Left renal cortex interstitium (tissue), 4 donors: ENCODE measurements around the gene TM9SF1. TPM values are rescaled to one million over a fixed set of nuclear protein-coding genes. Genes with fewer than 3 reads are reported as not detected.
"Not testable (repeated sequence)": the region's sequence is repeated elsewhere in the genome, so short reads cannot be mapped to it uniquely, and the experiment has no call there.

Source experiments
- DNase-seq, 4 donors: peaks; one replicate each; pipeline ENCODE4 v3.0.0-alpha.2; 2013; ENCODE audit warnings: low read depth in 4 of 4, low spot score in 2 of 4, missing footprints in 1 of 4
- polyA plus RNA-seq, 4 donors: library from polyadenylated mRNA; unstranded; fragments of 120-200 nt; gene quantifications; one replicate each; pipeline ENCODE4 v1.2.1, GENCODE V29; 2013; ENCODE audit not compliant: insufficient read length in 4 of 4

The TM9SF1 gene
- polyA plus RNA-seq, 4 donors, result 31.9 to 52.0 (median 43.9) TPM

DNA sequence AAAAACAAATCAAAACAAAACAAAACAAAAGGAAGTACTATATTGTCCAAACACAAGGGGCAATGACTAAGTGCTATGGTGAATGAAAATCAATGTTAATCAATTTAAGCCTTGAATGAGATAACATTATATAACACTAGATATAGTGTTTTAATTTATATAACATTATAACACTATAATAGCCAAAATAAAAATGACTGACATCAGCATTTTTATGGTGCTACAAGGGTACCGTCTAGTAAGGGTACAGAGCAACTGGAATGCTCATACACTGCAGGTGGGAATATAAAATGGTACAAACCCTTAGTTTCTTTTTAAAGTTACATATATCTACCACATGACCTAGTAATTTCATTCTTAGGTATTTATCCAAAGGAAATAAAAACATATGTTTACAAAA is 31.2 kb upstream of the TM9SF1 start:
- DNase-seq, result no peak

DNA sequence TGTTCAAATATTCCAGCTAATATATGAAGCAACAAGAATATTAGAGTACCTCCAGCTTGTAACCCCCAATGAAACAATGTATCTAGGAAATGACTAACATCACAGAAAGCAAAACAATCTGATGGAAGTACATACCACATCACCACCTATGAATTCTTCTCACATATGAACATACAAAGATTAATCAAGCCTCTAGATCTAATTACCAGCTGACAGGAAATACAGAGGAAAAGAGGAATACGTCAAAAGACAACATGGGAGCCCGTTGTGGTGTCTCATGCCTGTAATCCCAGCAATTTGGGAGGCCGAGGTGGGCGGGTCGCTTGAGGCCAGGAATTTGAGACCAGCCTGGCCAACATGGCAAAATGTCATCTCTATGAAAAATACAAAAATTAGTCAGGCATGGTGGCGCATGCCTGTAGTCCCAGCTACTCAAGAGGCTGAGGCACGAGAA is 29.4 kb upstream of the TM9SF1 start:
- no peak for DNase-seq

DNA sequence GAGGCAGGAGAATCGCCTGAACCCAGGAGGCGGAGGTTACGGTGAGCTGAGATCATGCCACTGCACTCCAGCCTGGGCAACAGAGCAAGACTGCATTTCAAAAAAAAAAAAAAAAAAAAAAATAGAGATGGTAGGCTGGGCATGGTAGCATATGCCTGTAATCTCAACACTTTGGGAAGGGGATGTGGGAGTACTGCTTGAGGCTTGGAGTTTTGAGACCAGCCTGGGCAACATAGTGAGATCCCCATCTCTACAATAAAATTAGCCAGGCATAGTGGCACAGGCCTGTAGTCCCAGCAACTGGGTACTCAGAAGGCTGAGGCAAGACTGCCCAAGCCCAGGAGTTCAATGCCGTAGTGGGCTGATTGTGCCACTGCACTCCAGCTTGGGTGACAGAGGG is 27.7 kb upstream of the TM9SF1 start:
- DNase-seq, result not testable (repeated sequence)

DNA sequence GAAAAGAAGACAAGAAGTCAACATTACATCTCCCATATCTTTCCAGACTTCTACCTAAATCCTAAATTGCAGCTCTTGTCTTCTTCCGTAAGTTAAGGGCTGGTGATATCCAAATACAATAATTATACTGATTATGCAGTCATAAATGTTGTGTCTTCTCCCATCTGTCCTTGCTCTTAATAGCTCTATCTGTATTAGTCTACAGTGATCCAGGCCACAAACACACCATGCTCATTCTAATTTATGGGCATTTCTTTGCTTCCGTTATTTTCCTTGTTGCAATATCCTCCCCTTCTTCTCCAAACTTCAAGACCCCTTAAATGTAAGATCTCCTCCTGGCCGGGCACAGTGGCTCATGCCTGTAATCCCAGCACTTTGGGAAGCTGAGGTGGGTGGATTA is 24.3 kb upstream of the TM9SF1 start:
- DNase-seq, result no peak

DNA sequence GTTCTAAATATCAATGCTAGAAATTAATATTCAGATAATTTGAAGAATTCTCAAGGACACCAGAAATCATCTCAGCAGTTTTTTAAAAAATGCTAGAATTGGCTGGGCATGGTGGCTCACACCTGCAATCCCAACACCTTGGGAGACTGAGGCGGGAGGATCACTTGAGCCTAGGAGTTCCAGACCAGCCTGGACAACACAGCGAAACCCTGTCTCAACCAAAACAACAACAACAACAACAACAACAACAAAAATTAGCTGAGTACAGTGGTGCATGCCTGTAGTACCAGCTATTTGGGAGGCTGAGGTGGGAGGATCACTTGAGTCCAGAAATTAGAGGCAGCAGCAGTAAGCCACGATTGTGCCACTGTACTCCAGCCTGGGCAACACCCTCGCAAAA is 23.8 kb upstream of the TM9SF1 start:
- DNase-seq, result no peak

- not testable (repeated sequence) for DNase-seq
Measured at GRCh38 chr14:24216876-24217275, 21.6 kb upstream of the TM9SF1 start.

GRCh38 chr14:24216345-24216699 is 21.1 kb upstream of the TM9SF1 start:
- no peak for DNase-seq

DNA sequence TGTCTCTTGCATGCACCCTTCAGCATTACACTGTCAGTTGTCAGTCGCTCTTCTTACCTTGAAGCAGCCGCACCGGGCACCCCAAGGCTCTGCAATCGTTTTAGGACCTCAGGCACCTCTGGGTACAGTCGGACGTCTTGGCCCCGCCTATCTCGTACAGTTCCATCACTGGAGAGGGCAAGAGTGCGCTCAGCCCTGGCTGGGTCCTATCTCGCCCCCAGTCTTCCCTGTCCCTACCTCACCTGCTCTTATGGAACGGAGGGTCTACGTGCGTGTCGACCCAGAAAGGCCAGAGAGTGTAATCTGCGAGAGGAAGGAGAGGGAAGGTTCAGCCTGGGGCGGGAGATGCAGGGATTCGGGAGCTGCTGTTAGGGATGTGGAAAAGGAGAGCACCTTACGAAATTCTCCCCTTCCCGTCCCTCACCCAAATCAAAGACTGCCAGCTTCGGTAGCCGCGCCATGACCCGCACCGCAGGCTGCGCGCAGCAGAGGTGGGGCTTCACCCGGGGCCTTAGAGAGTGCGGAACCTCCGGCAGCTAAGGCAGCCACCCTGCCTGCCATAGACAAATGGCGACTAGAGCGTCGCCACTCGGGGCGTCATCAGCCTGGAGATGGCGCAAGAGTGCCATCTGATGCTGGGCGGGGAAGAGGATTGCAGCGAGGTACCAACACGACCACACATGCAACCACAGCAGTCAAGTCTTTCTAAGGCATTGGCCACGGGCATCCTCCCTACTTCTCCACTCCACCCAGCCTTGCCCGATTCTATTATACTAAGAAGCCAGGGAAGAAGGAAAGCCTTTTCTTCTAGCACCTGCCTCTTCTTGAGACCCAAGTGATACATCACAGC is 20.5 kb upstream of the TM9SF1 start, which contains the start of gene MDP1:
MDP1 (minus strand) TSS at position 572 of the 850 bp plus-strand sequence; CDS start at position 461, 111 bp downstream.
- DNase-seq, result peak in 2 of 4 donors; percentile 77 to 83

DNA sequence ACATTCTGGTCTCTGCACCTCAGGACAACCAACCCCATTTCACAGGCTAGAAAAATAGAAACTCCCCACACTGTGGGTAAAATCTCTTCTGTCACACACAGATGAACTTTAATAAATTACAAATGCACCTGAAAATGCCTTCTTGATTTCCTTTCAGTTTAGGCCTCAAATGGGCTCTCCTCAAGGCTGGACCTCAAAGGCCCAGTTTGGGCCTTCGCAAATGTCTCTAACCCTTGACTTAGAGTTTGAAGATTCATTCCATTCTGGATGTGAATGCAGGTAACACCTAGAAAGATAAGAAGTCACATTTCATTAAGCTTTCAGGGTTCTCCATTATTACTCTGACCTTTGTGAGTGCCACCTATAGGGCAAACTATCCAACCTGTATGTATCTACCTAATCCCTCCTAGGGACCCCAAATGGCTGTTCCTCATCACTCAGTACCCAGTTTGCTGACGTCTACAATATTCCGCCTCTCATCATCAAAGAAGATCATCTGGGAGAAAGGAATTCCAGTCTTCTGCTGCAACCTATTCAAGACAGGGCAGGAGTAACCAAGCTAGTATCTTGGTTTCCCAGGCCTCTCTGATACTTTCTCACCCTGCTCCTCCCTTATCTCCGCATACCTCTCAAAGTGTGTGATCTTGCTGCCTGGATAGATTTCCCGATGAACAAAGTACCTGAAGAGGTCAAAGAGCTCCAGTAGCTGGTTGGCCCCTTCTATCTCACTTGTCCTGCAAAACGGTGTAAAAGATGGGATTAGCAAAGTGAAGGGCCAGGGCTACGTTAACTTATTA is 18.8 kb upstream of the TM9SF1 start:
- no peak for DNase-seq

DNA sequence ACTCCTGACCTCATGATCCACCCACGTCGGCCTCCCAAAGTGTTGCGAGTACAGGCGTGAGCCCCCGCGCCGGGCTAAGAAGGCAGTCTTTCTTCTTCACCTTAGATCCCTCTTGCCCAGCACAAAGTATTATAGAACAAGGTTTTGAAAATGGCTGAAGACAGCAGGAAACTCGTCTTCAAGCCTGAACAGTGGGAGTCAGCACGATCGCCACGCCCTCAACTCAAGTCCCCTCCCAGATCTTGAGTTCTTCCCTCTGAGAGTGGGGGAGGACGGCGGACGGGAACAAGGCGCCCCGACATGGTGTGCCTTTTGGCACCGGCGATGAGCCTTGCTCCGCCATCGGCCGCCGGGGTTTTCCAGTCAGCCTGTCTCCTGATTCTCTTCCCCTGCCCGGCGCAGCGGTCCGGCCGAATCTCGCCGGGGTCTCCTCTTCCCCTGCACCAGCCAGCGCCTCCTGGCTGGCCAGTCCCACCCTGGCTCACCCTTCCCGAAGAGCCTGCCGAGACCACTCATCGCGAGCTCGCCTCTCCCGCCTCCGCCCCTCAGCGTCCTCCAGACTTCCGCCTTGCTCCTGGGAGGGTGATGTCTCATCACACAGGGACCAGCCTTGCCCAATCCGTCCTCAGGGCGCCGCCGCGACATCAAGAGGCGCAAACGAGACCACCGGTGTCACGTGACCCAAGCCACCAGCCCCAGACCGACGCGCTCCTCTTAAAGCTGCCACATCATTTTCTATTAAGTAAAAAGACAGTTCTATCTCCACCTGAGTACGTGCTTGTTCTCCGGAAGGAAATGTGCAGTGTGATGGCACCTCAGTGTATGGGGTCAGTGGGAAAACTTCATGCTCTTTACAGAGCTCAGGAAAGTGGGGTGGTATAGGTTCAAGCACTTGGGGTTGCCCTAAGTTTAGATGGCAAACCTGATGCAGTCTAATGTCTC is 18.0 kb upstream of the TM9SF1 start, which contains the start of gene CHMP4A:
CHMP4A (minus strand) TSS at position 565 of the 942 bp plus-strand sequence; CDS start at position 516, 49 bp downstream.
- peak; percentile 86 to 95 (median 90) for DNase-seq

GRCh38 chr14:24211311-24211710 is 16.1 kb upstream of the TM9SF1 start:
- no peak for DNase-seq

GRCh38 chr14:24207625-24208024 is 12.4 kb upstream of the TM9SF1 start:
- no peak for DNase-seq

DNA sequence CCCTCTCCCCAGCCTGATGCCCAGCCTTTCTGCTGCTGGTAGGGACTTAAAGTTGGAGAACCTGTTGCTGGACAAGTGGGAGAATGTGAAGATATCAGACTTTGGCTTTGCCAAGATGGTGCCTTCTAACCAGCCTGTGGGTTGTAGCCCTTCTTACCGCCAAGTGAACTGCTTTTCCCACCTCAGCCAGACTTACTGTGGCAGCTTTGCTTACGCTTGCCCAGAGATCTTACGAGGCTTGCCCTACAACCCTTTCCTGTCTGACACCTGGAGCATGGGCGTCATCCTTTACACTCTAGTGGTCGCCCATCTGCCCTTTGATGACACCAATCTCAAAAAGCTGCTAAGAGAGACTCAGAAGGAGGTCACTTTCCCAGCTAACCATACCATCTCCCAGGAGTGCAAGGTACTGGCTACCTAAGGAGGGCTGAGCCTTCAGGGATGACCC is 11.9 kb upstream of the TM9SF1 start:
- no peak for DNase-seq

- DNase-seq, result no peak
Measured at GRCh38 chr14:24206260-24207103, 11.2 kb upstream of the TM9SF1 start.

DNA sequence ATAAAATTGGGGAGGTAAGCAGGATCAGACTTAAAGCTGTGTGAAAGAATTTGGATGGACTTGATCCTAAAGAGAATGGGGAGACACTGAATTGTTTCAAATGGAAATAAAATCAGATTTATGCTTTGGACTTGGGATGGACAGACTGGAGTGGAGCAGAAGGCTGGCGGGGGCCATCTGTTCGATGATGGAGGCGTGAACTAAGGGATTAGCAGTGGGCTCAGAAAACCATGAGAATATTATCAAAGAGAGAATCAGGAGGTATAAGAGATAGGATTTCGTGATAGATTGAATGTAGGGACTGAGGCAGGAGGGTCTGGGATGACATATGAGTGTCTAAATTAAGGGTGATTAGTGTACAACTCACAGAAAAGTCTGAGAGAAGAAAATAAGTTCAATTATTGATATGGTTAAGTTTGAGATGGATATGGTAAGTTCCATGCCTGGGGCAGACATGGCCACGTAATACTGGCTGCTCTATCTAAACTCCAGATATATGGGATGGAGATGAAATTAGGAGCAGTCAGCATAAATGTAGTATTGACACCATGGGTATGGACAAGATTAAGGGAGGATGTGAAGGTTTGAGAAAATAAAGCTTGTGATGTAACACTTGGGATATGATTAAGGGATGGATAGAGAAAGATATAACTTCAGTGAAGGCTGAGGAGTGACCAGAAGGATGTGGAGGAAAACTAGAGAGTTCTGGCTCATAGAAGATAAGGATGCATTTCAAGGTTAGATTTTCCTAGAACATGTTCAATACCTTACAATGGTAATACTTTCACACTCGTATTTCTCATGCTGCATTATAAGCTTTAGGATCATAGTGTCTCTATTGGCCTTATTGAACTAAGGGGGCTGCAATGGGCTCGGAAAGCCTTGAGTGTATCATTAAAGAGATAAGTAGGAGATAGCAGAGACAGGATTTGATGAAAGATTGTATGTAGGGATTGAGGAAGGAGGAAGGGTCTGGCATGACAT is 9.2 kb upstream of the TM9SF1 start:
- no peak for DNase-seq

DNA sequence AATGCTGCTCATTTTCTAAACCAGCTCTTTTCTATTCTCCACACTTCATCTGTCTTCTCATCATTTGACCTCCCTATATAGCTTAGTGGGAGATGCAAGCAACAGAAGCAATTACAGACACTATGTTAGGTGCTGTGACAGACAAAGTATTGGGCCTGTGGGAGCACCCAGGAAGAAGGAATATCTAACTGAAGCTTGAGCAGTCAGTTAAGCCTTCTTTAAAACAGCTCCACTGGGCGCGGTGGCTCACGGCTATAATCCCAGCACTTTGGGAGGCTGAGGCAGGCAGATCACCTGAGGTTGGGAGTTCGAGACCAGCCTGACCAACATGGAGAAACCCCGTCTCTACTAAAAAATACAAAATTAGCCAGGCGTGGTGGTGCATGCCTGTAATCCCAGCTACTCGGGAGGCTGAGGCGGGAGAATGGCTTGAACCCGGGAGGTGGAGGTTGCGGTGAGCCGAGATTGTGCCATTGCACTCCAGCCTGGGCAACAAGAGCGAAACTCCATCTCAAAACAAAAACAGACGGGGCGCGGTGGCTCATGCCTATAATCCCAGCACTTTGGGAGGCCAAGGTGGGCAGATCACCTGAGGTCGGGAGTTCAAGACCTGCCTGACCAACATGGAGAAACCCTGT is 8.1 kb upstream of the TM9SF1 start:
- DNase-seq, result not testable (repeated sequence)

GRCh38 chr14:24202538-24202937 is 7.3 kb upstream of the TM9SF1 start:
- not testable (repeated sequence) for DNase-seq
